HEK293 (cell line): ENCODE results near the gene PHLDB3.

Experiments
- ELK4 ChIP-seq: IDR thresholded peaks from 2 replicates; pipeline ENCODE4 v1.6.1; 2011; ENCODE audit warnings: mild to moderate bottlenecking, low read depth, low read length, borderline replicate concordance
- GFI1B ChIP-seq: fragments of 450-650 bp; formaldehyde crosslinking; IDR thresholded peaks from 2 replicates; pipeline ENCODE4 v1.5.1; 2016; ENCODE audit warnings: missing biosample characterization, missing genetic modification characterization
- GLIS1 ChIP-seq: fragments of 450-650 bp; formaldehyde crosslinking; IDR thresholded peaks from 2 replicates; pipeline ENCODE4 v1.5.1; 2016; ENCODE audit warnings: missing biosample characterization, missing genetic modification characterization
- KLF17 ChIP-seq: fragments of 450-650 bp; formaldehyde crosslinking; IDR thresholded peaks from 2 replicates; pipeline ENCODE4 v1.5.1; 2016; ENCODE audit warnings: missing biosample characterization, missing genetic modification characterization
- KLF9 ChIP-seq: fragments of 450-650 bp; formaldehyde crosslinking; IDR thresholded peaks from 2 replicates; pipeline ENCODE4 v1.5.1; 2016; ENCODE audit warnings: missing biosample characterization, missing genetic modification characterization, low read depth
- MEIS1 ChIP-seq: sonication (generic); formaldehyde crosslinking; IDR thresholded peaks from 2 replicates; pipeline ENCODE4 v1.8.1; 2022; ENCODE audit warnings: missing genetic modification reagents, mild to moderate bottlenecking, borderline replicate concordance
- PBX3 ChIP-seq: sonication (generic); formaldehyde crosslinking; IDR thresholded peaks from 2 replicates; pipeline ENCODE4 v1.8.1; 2022; ENCODE audit warnings: mild to moderate bottlenecking, moderate library complexity, missing genetic modification reagents
- PRDM2 ChIP-seq: fragments of 450-650 bp; formaldehyde crosslinking; IDR thresholded peaks from 2 replicates; pipeline ENCODE4 v1.5.1; 2016; ENCODE audit warnings: missing biosample characterization, missing genetic modification characterization, borderline replicate concordance
- TRIM28 ChIP-seq: IDR thresholded peaks from 2 replicates; pipeline ENCODE4 v1.6.1; 2011; ENCODE audit warnings: low read length, control low read depth, borderline replicate concordance
- ZBTB1 ChIP-seq: fragments of 450-650 bp; formaldehyde crosslinking; IDR thresholded peaks from 2 replicates; pipeline ENCODE4 v1.5.1; 2016; ENCODE audit warnings: missing biosample characterization, missing genetic modification characterization
- ZBTB20 ChIP-seq: fragments of 450-650 bp; formaldehyde crosslinking; IDR thresholded peaks from 2 replicates; pipeline ENCODE4 v1.5.1; 2016; ENCODE audit warnings: missing biosample characterization, missing genetic modification characterization
- ZBTB49 ChIP-seq: fragments of 450-650 bp; formaldehyde crosslinking; IDR thresholded peaks from 2 replicates; pipeline ENCODE4 v1.5.1; 2016; ENCODE audit warnings: missing biosample characterization, missing genetic modification characterization, low read depth
- ZNF138 ChIP-seq: fragments of 450-650 bp; formaldehyde crosslinking; IDR thresholded peaks from 2 replicates; pipeline ENCODE4 v1.5.1; 2016; ENCODE audit warnings: missing biosample characterization, missing genetic modification characterization, borderline replicate concordance
- ZNF16 ChIP-seq: fragments of 450-650 bp; formaldehyde crosslinking; IDR thresholded peaks from 2 replicates; pipeline ENCODE4 v1.5.1; 2016; ENCODE audit warnings: low read depth, missing biosample characterization, missing genetic modification characterization
- ZNF19 ChIP-seq: fragments of 450-650 bp; formaldehyde crosslinking; IDR thresholded peaks from 2 replicates; pipeline ENCODE4; 2016; ENCODE audit warnings: missing biosample characterization, missing genetic modification characterization, low read depth
- ZNF221 ChIP-seq: fragments of 450-650 bp; formaldehyde crosslinking; IDR thresholded peaks from 2 replicates; pipeline ENCODE4 v1.5.1; 2017; ENCODE audit warnings: missing biosample characterization, missing genetic modification characterization, borderline replicate concordance
- ZNF239 ChIP-seq: fragments of 450-650 bp; formaldehyde crosslinking; IDR thresholded peaks from 2 replicates; pipeline ENCODE4 v1.5.1; 2016; ENCODE audit warnings: missing biosample characterization, missing genetic modification characterization
- ZNF362 ChIP-seq: fragments of 450-650 bp; formaldehyde crosslinking; IDR thresholded peaks from 2 replicates; pipeline ENCODE4 v1.5.1; 2016; ENCODE audit warnings: missing biosample characterization, missing genetic modification characterization
- ZNF423 ChIP-seq: fragments of 450-650 bp; formaldehyde crosslinking; IDR thresholded peaks from 2 replicates; pipeline ENCODE4 v1.5.1; 2016; ENCODE audit warnings: missing biosample characterization, missing genetic modification characterization
- ZNF473 ChIP-seq: fragments of 450-650 bp; formaldehyde crosslinking; IDR thresholded peaks from 2 replicates; pipeline ENCODE4 v1.5.1; 2017; ENCODE audit warnings: missing biosample characterization, missing genetic modification characterization
- ZNF513 ChIP-seq: fragments of 450-650 bp; IDR thresholded peaks from 2 replicates; pipeline ENCODE4 v1.5.1; 2018; ENCODE audit warnings: missing biosample characterization, missing genetic modification characterization
- ZNF560 ChIP-seq: fragments of 450-650 bp; formaldehyde crosslinking; IDR thresholded peaks from 2 replicates; pipeline ENCODE4 v1.5.1; 2017; ENCODE audit warnings: missing biosample characterization, missing genetic modification characterization, borderline replicate concordance
- ZNF624 ChIP-seq: fragments of 450-650 bp; formaldehyde crosslinking; IDR thresholded peaks from 2 replicates; pipeline ENCODE4 v1.5.1; 2017; ENCODE audit warnings: missing biosample characterization, missing genetic modification characterization
- ZNF654 ChIP-seq: fragments of 450-650 bp; formaldehyde crosslinking; IDR thresholded peaks from 2 replicates; pipeline ENCODE4 v1.5.1; 2016; ENCODE audit warnings: low read depth, missing biosample characterization, missing genetic modification characterization

PHLDB3 gene

GRCh38 chr19:43425567-43426392 is 78.8 kb downstream of the PHLDB3 start (continued):
- TF ChIP-seq KLF17 (tag by site-specific recombination) (no peak), ZNF654 (tag by site-specific recombination) (peak; percentile 92), ZBTB1 (tag by site-specific recombination) (no peak), ZNF560 (tag by site-specific recombination) (no peak), MEIS1 (no peak), ZNF19 (tag by site-specific recombination) (0 out of 2 replicates have a peak, but pooled peaks have one; percentile 12), ZNF362 (tag by site-specific recombination) (0 out of 2 replicates have a peak, but pooled peaks have one; percentile 74), PBX3 (CRISPR knock-in tag) (no peak), ZNF513 (tag by site-specific recombination) (no peak), ZBTB20 (tag by site-specific recombination) (peak; percentile 47; the same call in 1 of the 2 replicates), ZNF473 (no peak), ZNF239 (tag by site-specific recombination) (peak; percentile 68; the same call in 1 of the 2 replicates), ELK4 (no peak), ZNF221 (no peak), PRDM2 (tag by site-specific recombination) (no peak), ZBTB49 (tag by site-specific recombination) (no peak; the same call in 1 of the 2 replicates), GFI1B (tag by site-specific recombination) (no peak), KLF9 (tag by site-specific recombination) (no peak; the same call in 1 of the 2 replicates), TRIM28 (no peak), ZNF138 (tag by site-specific recombination) (no peak), GLIS1 (tag by site-specific recombination) (peak; percentile 9; the same call in 1 of the 2 replicates), ZNF16 (tag by site-specific recombination) (no peak), ZNF624 (tag by site-specific recombination) (no peak), ZNF423 (tag by site-specific recombination) (no peak)
